WTC11 (cell line): ENCODE results near the gene TNS3. TPM values are rescaled to one million over a fixed set of nuclear protein-coding genes. Genes with fewer than 3 reads are reported as not detected.

Source experiments
- ATAC-seq: fragments of 200-7000 bp; cut with Tn5 transposase; 2 replicates; pipeline ENCODE4 v1.10.0; 2021; ENCODE audit warnings: mild to moderate bottlenecking, moderate library complexity
- CTCF ChIA-PET: fragments of 300-600 bp; sonication (Branson Sonifier 250); formaldehyde crosslinking; loops from one replicate; lab custom pipeline; 2021; ENCODE audit warnings: antibody characterized with exemption; lab: Charles Lee
- POLR2A ChIA-PET: fragments of 350-600 bp; sonication (Branson Sonifier 250); formaldehyde crosslinking; loops from one replicate; lab custom pipeline; 2021; ENCODE audit warnings: antibody characterized with exemption; lab: Charles Lee
- DNase-seq: peaks from one replicate; pipeline ENCODE4 v3.0.0; 2021; ENCODE audit warnings: low spot score
- H3K27ac Mint-ChIP-seq: 2 replicates; pipeline ENCODE4 v1.8.0; 2021; ENCODE audit warnings: mixed read lengths
- H3K27me3 Mint-ChIP-seq: 2 replicates; pipeline ENCODE4 v1.8.0; 2021; ENCODE audit warnings: low read depth, mild to moderate bottlenecking, moderate library complexity, mixed read lengths
- H3K36me3 Mint-ChIP-seq: 2 replicates; pipeline ENCODE4 v1.8.0; 2021; ENCODE audit warnings: mixed read lengths
- H3K4me1 Mint-ChIP-seq: 2 replicates; pipeline ENCODE4 v1.8.0; 2022; ENCODE audit warnings: mixed read lengths
- H3K4me3 Mint-ChIP-seq: 2 replicates; pipeline ENCODE4 v1.8.0; 2021; ENCODE audit warnings: mild to moderate bottlenecking, moderate library complexity, mixed read lengths
- H3K9me3 Mint-ChIP-seq: 2 replicates; pipeline ENCODE4 v1.8.0; 2021; ENCODE audit warnings: mixed read lengths
- FOXJ3 ChIP-seq: sonication (generic); formaldehyde crosslinking; IDR thresholded peaks from 2 replicates; pipeline ENCODE4 v1.9.0; 2021; ENCODE audit warnings: missing genetic modification reagents, mild to moderate bottlenecking, borderline replicate concordance
- FOXK1 ChIP-seq: sonication (generic); formaldehyde crosslinking; IDR thresholded peaks from 2 replicates; pipeline ENCODE4 v1.8.0; 2022; ENCODE audit warnings: mild to moderate bottlenecking, moderate library complexity, missing genetic modification reagents
- JAZF1 ChIP-seq: fragments of 250-450 bp; sonication (Bioruptor Pico); IDR thresholded peaks from 2 replicates; pipeline ENCODE4 v1.9.0; 2021; ENCODE audit warnings: moderate library complexity, mild to moderate bottlenecking, inconsistent platforms
- JUN ChIP-seq: sonication (generic); formaldehyde crosslinking; IDR thresholded peaks from 2 replicates; pipeline ENCODE4 v1.8.0; 2023; ENCODE audit warnings: mild to moderate bottlenecking, missing genetic modification reagents
- NFE2L1 ChIP-seq: sonication (generic); formaldehyde crosslinking; IDR thresholded peaks from 2 replicates; pipeline ENCODE4 v1.8.1; 2023; ENCODE audit warnings: missing genetic modification reagents
- NR3C1 ChIP-seq: sonication (generic); formaldehyde crosslinking; conservative IDR thresholded peaks from 2 replicates; pipeline ENCODE4 v1.8.1; 2023; ENCODE audit warnings: low read depth, mild to moderate bottlenecking, missing genetic modification reagents
- RELA ChIP-seq: sonication (generic); formaldehyde crosslinking; IDR thresholded peaks from 2 replicates; pipeline ENCODE4 v1.8.1; 2022; ENCODE audit warnings: missing genetic modification reagents, mild to moderate bottlenecking, borderline replicate concordance
- SMAD4 ChIP-seq: sonication (generic); formaldehyde crosslinking; IDR thresholded peaks from 2 replicates; pipeline ENCODE4 v1.8.0; 2022; ENCODE audit warnings: mild to moderate bottlenecking, missing genetic modification reagents
- TCF7 ChIP-seq: sonication (generic); formaldehyde crosslinking; IDR thresholded peaks from 2 replicates; pipeline ENCODE4 v1.8.0; 2022; ENCODE audit warnings: mild to moderate bottlenecking, low read depth, missing genetic modification reagents, moderate library complexity
- TEAD4 ChIP-seq: sonication (generic); formaldehyde crosslinking; IDR thresholded peaks from 2 replicates; pipeline ENCODE4 v1.8.0; 2022; ENCODE audit warnings: mild to moderate bottlenecking, missing genetic modification reagents
- TP53 ChIP-seq: sonication (generic); formaldehyde crosslinking; IDR thresholded peaks from 2 replicates; pipeline ENCODE4 v1.8.1; 2023; ENCODE audit warnings: mild to moderate bottlenecking, missing genetic modification reagents
- ZNF263 ChIP-seq: sonication (generic); formaldehyde crosslinking; IDR thresholded peaks from 2 replicates; pipeline ENCODE4 v1.8.1; 2022; ENCODE audit warnings: low read depth, mild to moderate bottlenecking, moderate library complexity, missing genetic modification reagents
- ZNF423 ChIP-seq: fragments of 250-450 bp; sonication (Bioruptor Pico); IDR thresholded peaks from 2 replicates; pipeline ENCODE4 v2.1.2; 2022; ENCODE audit warnings: mild to moderate bottlenecking, moderate library complexity
- ZNF671 ChIP-seq: fragments of 250-450 bp; sonication (Bioruptor Pico); IDR thresholded peaks from 2 replicates; pipeline ENCODE4 v1.8.0; 2021; ENCODE audit warnings: mild to moderate bottlenecking
- total RNA-seq: library from RNA; stranded (reverse); gene quantifications from 3 replicates; pipeline ENCODE4 v1.2.3, GENCODE V29; 2021
- TF ChIP-seq, protein P1 (sequence below): sonication (generic); formaldehyde crosslinking; conservative IDR thresholded peaks from 2 replicates; pipeline ENCODE4 v1.8.1; 2023; ENCODE audit warnings: mild to moderate bottlenecking, low read depth, missing genetic modification reagents, moderate library complexity
- TF ChIP-seq, protein P2 (sequence below): sonication (generic); formaldehyde crosslinking; IDR thresholded peaks from 2 replicates; pipeline ENCODE4 v1.8.1; 2023; ENCODE audit warnings: mild to moderate bottlenecking, missing genetic modification reagents, borderline replicate concordance
- TF ChIP-seq, protein P3 (sequence below): sonication (generic); formaldehyde crosslinking; conservative IDR thresholded peaks from 2 replicates; pipeline ENCODE4 v1.8.1; 2022; ENCODE audit warnings: mild to moderate bottlenecking, missing genetic modification reagents
- TF ChIP-seq, protein P4 (sequence below): sonication (generic); formaldehyde crosslinking; IDR thresholded peaks from 2 replicates; pipeline ENCODE4 v1.8.0; 2022; ENCODE audit warnings: mild to moderate bottlenecking, missing genetic modification reagents
- TF ChIP-seq, protein P5 (sequence below): fragments of 250-450 bp; sonication (Bioruptor Pico); IDR thresholded peaks from 2 replicates; pipeline ENCODE4 v1.9.0; 2021; ENCODE audit warnings: mild to moderate bottlenecking
- TF ChIP-seq, protein P6 (sequence below): fragments of 200-600 bp; IDR thresholded peaks from 2 replicates; pipeline ENCODE4 v1.8.0; 2022; ENCODE audit warnings: antibody characterized with exemption
- TF ChIP-seq, protein P7 (sequence below): sonication (generic); formaldehyde crosslinking; IDR thresholded peaks from 2 replicates; pipeline ENCODE4 v1.8.0; 2022; ENCODE audit warnings: mild to moderate bottlenecking, missing genetic modification reagents

Gene TNS3
- total RNA-seq, 1 experiment from 2014 or later: 37.7 TPM

DNA sequence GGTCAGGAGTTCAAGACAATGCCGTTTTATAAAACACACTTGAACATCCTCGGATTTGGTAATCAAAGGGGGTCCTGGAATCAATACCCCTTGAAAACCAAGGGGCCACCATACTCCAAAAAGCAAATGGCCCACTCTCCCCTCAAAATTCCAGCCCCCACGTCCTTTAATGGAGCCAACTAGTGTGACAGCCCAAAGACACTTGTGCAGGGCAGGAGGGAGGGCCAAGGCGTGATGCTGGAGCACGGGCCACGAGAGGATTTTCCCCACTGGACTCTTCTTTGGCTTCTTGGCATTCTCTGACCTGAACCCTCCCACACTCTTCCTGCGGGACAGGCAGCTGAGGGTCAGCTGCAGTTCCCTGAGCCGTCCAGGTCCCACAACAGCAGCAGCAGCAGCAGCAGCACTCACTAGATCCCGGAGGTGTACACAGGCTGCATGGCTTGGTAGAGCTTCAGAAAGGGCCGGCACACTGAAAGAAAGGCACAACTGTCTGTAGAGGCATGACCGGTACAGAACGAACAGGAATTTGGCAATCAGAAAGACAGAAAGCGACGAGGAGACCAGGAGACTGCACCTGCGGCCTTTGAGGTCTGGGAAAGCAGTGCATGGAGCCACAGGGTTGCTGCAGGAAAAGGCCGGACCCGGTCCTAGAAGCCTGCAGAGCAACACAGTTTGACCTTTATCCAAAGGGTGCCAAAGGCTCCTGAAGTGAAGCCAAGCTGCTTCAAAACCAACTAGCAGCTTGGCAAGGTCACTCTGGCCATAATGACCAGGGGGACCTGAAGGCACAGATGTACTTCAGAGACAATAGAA lies 168.2 kb downstream of the TNS3 start (continued):
- TF ChIP-seq ZNF263 (CRISPR knock-in tag) (no peak), FOXK1 (no peak), FOXJ3 (CRISPR knock-in tag) (no peak), RELA (CRISPR knock-in tag) (no peak), TEAD4 (CRISPR knock-in tag) (no peak), SMAD4 (CRISPR knock-in tag) (no peak), ZNF671 (CRISPR knock-in tag) (no peak)
- TF ChIP-seq, protein P1, sequence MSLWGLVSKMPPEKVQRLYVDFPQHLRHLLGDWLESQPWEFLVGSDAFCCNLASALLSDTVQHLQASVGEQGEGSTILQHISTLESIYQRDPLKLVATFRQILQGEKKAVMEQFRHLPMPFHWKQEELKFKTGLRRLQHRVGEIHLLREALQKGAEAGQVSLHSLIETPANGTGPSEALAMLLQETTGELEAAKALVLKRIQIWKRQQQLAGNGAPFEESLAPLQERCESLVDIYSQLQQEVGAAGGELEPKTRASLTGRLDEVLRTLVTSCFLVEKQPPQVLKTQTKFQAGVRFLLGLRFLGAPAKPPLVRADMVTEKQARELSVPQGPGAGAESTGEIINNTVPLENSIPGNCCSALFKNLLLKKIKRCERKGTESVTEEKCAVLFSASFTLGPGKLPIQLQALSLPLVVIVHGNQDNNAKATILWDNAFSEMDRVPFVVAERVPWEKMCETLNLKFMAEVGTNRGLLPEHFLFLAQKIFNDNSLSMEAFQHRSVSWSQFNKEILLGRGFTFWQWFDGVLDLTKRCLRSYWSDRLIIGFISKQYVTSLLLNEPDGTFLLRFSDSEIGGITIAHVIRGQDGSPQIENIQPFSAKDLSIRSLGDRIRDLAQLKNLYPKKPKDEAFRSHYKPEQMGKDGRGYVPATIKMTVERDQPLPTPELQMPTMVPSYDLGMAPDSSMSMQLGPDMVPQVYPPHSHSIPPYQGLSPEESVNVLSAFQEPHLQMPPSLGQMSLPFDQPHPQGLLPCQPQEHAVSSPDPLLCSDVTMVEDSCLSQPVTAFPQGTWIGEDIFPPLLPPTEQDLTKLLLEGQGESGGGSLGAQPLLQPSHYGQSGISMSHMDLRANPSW (CRISPR knock-in tag): no peak
- TF ChIP-seq, protein P2, sequence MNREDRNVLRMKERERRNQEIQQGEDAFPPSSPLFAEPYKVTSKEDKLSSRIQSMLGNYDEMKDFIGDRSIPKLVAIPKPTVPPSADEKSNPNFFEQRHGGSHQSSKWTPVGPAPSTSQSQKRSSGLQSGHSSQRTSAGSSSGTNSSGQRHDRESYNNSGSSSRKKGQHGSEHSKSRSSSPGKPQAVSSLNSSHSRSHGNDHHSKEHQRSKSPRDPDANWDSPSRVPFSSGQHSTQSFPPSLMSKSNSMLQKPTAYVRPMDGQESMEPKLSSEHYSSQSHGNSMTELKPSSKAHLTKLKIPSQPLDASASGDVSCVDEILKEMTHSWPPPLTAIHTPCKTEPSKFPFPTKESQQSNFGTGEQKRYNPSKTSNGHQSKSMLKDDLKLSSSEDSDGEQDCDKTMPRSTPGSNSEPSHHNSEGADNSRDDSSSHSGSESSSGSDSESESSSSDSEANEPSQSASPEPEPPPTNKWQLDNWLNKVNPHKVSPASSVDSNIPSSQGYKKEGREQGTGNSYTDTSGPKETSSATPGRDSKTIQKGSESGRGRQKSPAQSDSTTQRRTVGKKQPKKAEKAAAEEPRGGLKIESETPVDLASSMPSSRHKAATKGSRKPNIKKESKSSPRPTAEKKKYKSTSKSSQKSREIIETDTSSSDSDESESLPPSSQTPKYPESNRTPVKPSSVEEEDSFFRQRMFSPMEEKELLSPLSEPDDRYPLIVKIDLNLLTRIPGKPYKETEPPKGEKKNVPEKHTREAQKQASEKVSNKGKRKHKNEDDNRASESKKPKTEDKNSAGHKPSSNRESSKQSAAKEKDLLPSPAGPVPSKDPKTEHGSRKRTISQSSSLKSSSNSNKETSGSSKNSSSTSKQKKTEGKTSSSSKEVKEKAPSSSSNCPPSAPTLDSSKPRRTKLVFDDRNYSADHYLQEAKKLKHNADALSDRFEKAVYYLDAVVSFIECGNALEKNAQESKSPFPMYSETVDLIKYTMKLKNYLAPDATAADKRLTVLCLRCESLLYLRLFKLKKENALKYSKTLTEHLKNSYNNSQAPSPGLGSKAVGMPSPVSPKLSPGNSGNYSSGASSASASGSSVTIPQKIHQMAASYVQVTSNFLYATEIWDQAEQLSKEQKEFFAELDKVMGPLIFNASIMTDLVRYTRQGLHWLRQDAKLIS (CRISPR knock-in tag): no peak
- TF ChIP-seq, protein P3, sequence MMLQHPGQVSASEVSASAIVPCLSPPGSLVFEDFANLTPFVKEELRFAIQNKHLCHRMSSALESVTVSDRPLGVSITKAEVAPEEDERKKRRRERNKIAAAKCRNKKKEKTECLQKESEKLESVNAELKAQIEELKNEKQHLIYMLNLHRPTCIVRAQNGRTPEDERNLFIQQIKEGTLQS: no peak

DNA sequence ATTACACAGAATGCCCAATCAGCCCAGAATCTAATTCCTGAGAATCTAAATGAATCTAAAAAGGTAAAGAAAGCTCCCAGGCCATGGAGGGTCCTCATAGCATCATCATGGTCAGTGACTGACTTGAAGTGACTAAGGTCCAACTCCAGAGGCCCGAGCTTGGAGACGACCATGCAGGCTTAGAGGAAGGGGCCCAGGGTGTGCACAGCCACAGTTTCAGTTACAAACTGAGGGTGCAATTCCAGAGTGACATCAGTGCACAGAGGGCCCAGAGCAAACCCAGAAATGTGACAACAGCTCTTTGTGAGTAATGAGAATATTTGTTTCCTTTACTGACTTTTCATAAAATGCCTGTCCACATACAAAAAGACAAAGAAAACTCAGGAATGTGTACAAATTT lies 170.0 kb downstream of the TNS3 start:
- Mint-ChIP-seq H3K36me3 (peaks cover 7% of the 10 kb centered on the region; the same call in 1 of the 2 replicates), H3K27ac (no peak overlapping the region), H3K4me3 (no peak overlapping the region), H3K9me3 (no peaks in the 10 kb centered on the region), H3K4me1 (no peaks in the 10 kb centered on the region), H3K27me3 (no peaks in the 10 kb centered on the region)
- DNase-seq (no peak), ATAC-seq (no peak)
- POLR2A ChIA-PET: no interaction called here
- CTCF ChIA-PET: no interaction called here
- TF ChIP-seq JUN (CRISPR knock-in tag) (no peak), ZNF671 (CRISPR knock-in tag) (no peak), NR3C1 (CRISPR knock-in tag) (no peak), NFE2L1 (no peak), TP53 (CRISPR knock-in tag) (no peak), ZNF423 (CRISPR knock-in tag) (no peak), TCF7 (no peak), JAZF1 (CRISPR knock-in tag) (no peak)
- TF ChIP-seq, protein P4, sequence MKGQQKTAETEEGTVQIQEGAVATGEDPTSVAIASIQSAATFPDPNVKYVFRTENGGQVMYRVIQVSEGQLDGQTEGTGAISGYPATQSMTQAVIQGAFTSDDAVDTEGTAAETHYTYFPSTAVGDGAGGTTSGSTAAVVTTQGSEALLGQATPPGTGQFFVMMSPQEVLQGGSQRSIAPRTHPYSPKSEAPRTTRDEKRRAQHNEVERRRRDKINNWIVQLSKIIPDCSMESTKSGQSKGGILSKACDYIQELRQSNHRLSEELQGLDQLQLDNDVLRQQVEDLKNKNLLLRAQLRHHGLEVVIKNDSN (CRISPR knock-in tag): no peak
- TF ChIP-seq, protein P5, sequence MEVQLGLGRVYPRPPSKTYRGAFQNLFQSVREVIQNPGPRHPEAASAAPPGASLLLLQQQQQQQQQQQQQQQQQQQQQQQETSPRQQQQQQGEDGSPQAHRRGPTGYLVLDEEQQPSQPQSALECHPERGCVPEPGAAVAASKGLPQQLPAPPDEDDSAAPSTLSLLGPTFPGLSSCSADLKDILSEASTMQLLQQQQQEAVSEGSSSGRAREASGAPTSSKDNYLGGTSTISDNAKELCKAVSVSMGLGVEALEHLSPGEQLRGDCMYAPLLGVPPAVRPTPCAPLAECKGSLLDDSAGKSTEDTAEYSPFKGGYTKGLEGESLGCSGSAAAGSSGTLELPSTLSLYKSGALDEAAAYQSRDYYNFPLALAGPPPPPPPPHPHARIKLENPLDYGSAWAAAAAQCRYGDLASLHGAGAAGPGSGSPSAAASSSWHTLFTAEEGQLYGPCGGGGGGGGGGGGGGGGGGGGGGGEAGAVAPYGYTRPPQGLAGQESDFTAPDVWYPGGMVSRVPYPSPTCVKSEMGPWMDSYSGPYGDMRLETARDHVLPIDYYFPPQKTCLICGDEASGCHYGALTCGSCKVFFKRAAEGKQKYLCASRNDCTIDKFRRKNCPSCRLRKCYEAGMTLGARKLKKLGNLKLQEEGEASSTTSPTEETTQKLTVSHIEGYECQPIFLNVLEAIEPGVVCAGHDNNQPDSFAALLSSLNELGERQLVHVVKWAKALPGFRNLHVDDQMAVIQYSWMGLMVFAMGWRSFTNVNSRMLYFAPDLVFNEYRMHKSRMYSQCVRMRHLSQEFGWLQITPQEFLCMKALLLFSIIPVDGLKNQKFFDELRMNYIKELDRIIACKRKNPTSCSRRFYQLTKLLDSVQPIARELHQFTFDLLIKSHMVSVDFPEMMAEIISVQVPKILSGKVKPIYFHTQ (CRISPR knock-in tag): no peak
- TF ChIP-seq, protein P6, sequence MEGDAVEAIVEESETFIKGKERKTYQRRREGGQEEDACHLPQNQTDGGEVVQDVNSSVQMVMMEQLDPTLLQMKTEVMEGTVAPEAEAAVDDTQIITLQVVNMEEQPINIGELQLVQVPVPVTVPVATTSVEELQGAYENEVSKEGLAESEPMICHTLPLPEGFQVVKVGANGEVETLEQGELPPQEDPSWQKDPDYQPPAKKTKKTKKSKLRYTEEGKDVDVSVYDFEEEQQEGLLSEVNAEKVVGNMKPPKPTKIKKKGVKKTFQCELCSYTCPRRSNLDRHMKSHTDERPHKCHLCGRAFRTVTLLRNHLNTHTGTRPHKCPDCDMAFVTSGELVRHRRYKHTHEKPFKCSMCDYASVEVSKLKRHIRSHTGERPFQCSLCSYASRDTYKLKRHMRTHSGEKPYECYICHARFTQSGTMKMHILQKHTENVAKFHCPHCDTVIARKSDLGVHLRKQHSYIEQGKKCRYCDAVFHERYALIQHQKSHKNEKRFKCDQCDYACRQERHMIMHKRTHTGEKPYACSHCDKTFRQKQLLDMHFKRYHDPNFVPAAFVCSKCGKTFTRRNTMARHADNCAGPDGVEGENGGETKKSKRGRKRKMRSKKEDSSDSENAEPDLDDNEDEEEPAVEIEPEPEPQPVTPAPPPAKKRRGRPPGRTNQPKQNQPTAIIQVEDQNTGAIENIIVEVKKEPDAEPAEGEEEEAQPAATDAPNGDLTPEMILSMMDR: no peak
- TF ChIP-seq, protein P7, sequence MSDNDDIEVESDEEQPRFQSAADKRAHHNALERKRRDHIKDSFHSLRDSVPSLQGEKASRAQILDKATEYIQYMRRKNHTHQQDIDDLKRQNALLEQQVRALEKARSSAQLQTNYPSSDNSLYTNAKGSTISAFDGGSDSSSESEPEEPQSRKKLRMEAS: no peak
- TF ChIP-seq, all 79 proteins: peak for 0
